ENCODE results near the gene NIBAN1. TPM values are rescaled to one million over a fixed set of nuclear protein-coding genes. Genes with fewer than 3 reads are reported as not detected.

The NIBAN1 gene
- total and polyA plus RNA-seq, 2 experiments from 2014 or later: 6.9 to 11.1 TPM

DNA sequence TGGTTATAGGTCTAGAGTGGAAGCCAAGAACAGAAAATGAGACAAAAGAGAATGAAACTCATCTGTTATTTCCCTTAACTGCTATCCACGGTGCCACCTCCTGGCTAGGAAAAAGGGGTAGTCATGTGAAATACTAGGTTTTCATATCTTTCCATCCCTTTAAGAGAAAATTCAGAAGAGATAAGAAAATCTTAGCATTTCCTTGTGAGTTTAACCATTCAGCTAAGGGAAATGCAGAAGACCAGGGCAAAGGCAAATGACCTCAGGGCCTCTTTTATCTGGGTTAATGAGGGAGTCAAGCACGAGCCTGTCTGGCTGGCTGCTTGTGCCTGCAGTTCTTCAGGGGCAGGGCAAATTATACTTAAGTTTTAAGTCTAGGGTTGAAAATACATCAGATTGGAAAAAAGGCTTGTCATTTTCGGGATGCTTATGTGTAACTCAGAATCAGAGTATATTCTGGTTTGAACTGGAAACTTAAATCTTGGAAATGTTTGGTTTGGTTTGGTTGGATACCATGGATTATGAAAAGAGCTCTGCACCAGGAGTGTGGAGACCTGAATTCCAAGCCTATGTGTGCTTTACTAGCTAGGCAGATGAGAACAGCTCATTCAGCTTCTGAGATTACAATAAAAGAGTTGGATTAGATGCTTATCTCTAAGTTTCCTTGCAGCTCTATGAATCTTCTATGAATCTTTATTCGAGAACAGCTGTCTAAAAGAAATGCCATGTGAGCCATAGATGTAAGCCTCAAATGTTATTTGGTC is 19.9 kb downstream of the NIBAN1 start:
- Histone ChIP-seq H3K79me2 (no peaks in the 10 kb centered on the region), H3K9me2 (replicated peaks; ENCODE audit: insufficient read depth) (no peaks in the 10 kb centered on the region), H3K27ac (peak overlapping the region; percentile 16), H3K27me3 (no peaks in the 10 kb centered on the region), H2AFZ (no peak overlapping the region), H3K9me3 (ENCODE audit: low read depth) (no peaks in the 10 kb centered on the region), H3K36me3 (replicated peaks; ENCODE audit: insufficient read depth, low read depth) (no peaks in the 10 kb centered on the region), H4K20me1 (ENCODE audit: insufficient read depth, poor library complexity, severe bottlenecking) (no peaks in the 10 kb centered on the region), H3K4me2 (peak overlapping the region; percentile 41), H3K4me3 (no peak overlapping the region), H3K4me1 (ENCODE audit: insufficient read depth) (peaks cover 18% of the 10 kb centered on the region)
- TF ChIP-seq EZH2phosphoT487 (IDR thresholded peaks at IDR 0.05; ENCODE audit: low read depth, severe bottlenecking, unreplicated experiment) (no peak), CTCF (IDR thresholded peaks at IDR 0.05; ENCODE audit: poor library complexity) (peak; percentile 7), EZH2 (IDR thresholded peaks at IDR 0.05; ENCODE audit: borderline replicate concordance) (no peak)
- peak; percentile 29 for DNase-seq (ENCODE audit: low spot score)
- WGBS (ENCODE audit: low lambda C conversion rate, missing lambda C conversion rate): 50% methylated on average over 4 of the region's 4 CpGs

- Histone ChIP-seq H3K36me3 (replicated peaks; ENCODE audit: insufficient read depth, low read depth) (no peaks in the 10 kb centered on the region), H3K9me3 (ENCODE audit: low read depth) (no peaks in the 10 kb centered on the region), H3K27me3 (no peaks in the 10 kb centered on the region), H2AFZ (no peak overlapping the region), H3K4me1 (ENCODE audit: insufficient read depth) (peaks cover 13% of the 10 kb centered on the region), H3K27ac (peak overlapping the region; percentile 16), H3K4me2 (peak overlapping the region; percentile 41), H3K9me2 (replicated peaks; ENCODE audit: insufficient read depth) (no peaks in the 10 kb centered on the region), H4K20me1 (ENCODE audit: insufficient read depth, poor library complexity, severe bottlenecking) (no peaks in the 10 kb centered on the region), H3K79me2 (no peaks in the 10 kb centered on the region), H3K4me3 (no peak overlapping the region)
- TF ChIP-seq CTCF (IDR thresholded peaks at IDR 0.05; ENCODE audit: poor library complexity): no peak
- TF ChIP-seq EZH2 (IDR thresholded peaks at IDR 0.05; ENCODE audit: borderline replicate concordance): no peak
- TF ChIP-seq EZH2phosphoT487 (IDR thresholded peaks at IDR 0.05; ENCODE audit: low read depth, severe bottlenecking, unreplicated experiment): no peak
- 49% methylated on average over 6 of the region's 6 CpGs for WGBS (ENCODE audit: low lambda C conversion rate, missing lambda C conversion rate)
- no peak for DNase-seq (ENCODE audit: low spot score)
Measured at GRCh38 chr1:184953600-184954219, 20.6 kb downstream of the NIBAN1 start.

- no peak for TF ChIP-seq EZH2phosphoT487 (IDR thresholded peaks at IDR 0.05; ENCODE audit: low read depth, severe bottlenecking, unreplicated experiment)
- no peak for TF ChIP-seq EZH2 (IDR thresholded peaks at IDR 0.05; ENCODE audit: borderline replicate concordance)
- TF ChIP-seq CTCF (IDR thresholded peaks at IDR 0.05; ENCODE audit: poor library complexity): no peak
- Histone ChIP-seq H3K4me3 (no peak overlapping the region), H3K36me3 (replicated peaks; ENCODE audit: insufficient read depth, low read depth) (no peaks in the 10 kb centered on the region), H4K20me1 (ENCODE audit: insufficient read depth, poor library complexity, severe bottlenecking) (no peaks in the 10 kb centered on the region), H3K27me3 (no peaks in the 10 kb centered on the region), H3K27ac (no peak overlapping the region), H3K4me1 (ENCODE audit: insufficient read depth) (peaks cover 13% of the 10 kb centered on the region), H2AFZ (no peak overlapping the region), H3K9me2 (replicated peaks; ENCODE audit: insufficient read depth) (no peaks in the 10 kb centered on the region), H3K79me2 (no peaks in the 10 kb centered on the region), H3K9me3 (ENCODE audit: low read depth) (no peaks in the 10 kb centered on the region), H3K4me2 (no peak overlapping the region)
- no peak for DNase-seq (ENCODE audit: low spot score)
- 93% methylated on average over 4 of the region's 4 CpGs for WGBS (ENCODE audit: low lambda C conversion rate, missing lambda C conversion rate)
Measured at GRCh38 chr1:184952428-184952827, 21.9 kb downstream of the NIBAN1 start.
